Measurements from ENCODE around the gene PLEKHG2. TPM values are rescaled to one million over a fixed set of nuclear protein-coding genes. Genes with fewer than 3 reads are reported as not detected.
A peak's percentile ranks its signal among the peaks of the same experiment; 100 is the strongest.

The PLEKHG2 gene
- total RNA-seq, 1 donor from 2014 or later = 11.6 TPM

- intact Hi-C loops (cut with micrococcal nuclease) = no loop called here
- ATAC-seq (no peak), DNase-seq (no peak)
Measured at GRCh38 chr19:39413911-39414608, 1.6 kb downstream of the PLEKHG2 start.

DNA sequence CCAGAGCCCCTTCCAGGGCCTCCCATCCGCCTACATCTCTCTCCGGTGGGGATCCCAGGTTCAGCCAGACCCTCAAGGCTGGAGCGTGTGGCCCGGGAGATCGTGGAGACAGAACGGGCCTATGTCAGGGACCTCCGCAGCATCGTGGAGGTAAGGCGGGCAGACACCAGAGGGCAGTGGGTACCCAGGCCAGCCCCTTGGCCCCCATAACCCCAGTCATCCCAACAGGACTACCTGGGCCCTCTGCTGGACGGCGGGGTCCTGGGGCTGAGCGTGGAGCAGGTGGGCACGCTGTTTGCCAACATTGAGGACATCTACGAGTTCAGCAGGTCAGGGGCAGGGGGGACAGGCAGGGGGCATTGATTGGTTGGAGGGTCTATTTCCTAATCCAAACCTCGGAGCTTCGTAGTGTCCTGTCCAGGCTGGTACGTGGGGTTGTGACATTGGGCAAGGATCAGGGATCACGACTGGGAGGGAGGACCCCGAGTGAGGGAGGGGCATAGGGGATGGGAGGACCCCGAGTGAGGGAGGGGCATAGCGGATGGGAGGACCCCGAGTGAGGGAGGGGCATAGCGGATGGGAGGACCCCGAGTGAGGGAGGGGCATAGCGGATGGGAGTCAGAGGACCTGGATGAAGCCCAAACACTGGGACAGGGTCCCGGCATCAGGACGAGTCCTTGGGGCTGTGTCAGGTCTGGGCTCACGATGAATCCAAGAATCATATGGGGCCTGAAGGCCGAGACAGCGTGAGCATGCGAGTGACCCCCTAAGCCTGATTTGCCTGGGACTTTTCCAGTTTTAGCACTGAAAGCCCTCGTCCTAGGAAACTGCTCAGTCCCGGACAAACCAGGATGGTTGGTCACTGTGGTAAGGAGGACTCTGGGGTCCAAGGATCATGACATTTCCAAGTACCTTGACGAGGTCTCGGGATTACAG is 2.9 kb downstream of the PLEKHG2 start:
- intact Hi-C loops (cut with micrococcal nuclease) = no loop called here
- ATAC-seq (no peak), DNase-seq (no peak)

DNA sequence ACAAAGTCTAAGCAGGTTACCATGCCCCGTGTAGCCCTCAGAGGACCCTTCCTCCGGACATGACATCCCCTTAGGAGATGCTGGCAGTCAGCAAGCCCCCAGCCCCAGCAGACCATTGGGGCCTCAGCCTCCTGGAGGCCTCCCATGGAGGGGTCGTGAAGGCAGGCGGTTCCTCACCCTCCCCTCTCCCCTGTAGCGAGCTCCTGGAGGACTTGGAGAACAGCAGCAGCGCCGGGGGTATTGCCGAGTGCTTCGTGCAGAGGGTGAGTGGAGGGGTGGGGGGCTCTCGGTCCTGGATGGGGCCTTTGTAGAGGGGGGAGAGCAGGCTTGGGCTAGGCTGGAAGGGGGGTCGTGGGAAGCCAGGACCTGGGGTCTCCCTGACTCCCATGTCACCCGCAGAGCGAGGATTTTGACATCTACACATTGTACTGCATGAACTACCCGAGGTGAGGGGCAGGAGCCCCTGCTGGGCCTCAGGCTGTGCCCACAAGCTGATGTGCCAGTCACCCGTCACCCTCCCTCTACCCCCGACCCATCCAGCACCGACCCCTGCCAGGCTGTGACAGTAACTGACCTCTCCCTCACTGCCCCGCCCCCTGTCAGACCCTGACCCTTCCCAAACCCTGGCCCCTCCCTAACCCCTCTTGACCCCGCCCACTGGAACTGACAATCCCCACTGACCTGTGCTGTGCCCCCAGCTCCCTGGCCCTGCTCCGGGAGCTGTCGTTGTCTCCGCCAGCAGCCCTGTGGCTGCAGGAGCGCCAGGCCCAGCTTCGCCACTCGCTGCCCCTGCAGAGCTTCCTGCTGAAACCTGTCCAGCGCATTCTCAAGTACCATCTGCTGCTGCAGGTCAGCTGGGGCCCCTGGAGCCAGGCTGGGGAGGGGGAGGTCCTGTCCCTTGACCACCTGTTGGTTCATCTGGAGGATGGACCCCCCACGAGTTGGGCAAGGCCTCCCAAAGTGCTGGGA is 4.0 kb downstream of the PLEKHG2 start:
- intact Hi-C loops (cut with micrococcal nuclease) = no loop called here
- no peak for DNase-seq
- ATAC-seq = no peak

DNA sequence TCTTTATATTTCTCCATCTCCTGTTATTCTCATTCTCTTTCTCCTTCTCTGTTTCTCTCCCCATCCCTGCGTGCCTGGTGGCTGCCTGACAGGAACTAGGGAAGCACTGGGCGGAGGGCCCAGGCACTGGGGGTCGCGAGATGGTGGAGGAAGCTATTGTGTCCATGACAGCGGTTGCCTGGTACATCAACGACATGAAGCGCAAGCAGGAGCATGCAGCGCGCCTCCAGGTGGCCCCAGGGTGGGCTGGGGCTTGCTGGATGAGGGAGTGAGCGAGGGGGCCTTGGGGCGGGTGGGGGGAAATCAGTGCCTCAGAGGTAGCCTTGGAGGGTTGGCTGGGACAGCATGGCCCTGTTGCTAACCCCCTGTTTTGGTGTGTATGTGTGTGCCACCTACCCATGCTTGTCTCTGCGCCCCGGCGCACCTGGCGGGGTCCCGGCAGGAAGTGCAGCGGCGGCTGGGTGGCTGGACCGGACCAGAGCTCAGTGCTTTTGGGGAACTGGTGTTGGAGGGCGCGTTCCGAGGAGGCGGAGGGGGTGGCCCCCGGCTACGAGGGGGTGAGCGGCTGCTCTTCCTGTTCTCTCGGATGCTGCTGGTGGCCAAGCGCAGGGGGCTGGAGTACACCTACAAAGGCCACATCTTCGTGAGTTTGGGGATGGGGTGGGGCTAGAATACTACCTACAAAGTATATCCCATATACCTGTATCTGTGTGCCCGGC is 5.2 kb downstream of the PLEKHG2 start:
- DNase-seq (no peak), ATAC-seq (no peak)
- intact Hi-C loops (cut with micrococcal nuclease) = no loop called here

DNA sequence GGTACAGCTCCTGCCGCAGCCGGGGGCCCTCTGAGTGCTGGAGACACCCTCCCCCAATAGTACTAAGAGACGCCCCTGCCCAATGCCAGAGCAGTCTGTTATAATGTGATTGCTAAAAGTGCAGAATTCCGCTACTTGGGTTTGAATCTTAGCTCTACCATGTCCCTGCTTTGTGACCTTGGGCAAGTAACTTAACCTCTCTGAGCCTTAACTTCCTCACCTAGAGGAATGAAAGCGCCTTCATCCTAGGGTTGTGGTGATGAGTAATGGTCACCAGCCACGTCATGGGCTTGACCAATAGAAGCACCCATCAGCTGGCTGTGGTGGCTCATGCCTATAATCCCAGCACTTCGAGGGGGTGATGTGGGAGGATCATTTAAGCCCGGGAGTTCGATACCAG is 6.5 kb downstream of the PLEKHG2 start:
- DNase-seq (no peak), ATAC-seq (no peak)
- intact Hi-C loops (cut with micrococcal nuclease) = no loop called here

DNA sequence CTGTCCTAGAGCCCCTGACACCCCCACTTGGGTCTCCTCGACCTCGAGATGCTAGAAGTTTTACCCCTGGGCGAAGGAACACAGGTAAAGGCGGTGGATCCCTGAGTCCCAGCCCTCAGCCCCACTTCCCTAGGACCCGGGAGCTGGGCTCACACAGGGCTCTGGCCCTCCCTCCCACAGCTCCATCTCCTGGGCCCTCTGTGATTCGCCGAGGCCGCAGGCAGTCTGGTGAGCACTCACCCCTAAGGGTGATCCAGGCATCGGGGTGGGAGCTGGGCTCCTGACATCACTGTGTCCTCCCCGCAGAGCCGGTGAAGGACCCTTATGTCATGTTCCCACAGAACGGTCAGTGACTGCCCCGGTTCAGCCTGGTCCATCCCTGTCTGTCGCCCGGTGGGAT is 8.3 kb downstream of the PLEKHG2 start:
- DNase-seq (no peak), ATAC-seq (no peak)
- intact Hi-C loops (cut with micrococcal nuclease) = no loop called here

DNA sequence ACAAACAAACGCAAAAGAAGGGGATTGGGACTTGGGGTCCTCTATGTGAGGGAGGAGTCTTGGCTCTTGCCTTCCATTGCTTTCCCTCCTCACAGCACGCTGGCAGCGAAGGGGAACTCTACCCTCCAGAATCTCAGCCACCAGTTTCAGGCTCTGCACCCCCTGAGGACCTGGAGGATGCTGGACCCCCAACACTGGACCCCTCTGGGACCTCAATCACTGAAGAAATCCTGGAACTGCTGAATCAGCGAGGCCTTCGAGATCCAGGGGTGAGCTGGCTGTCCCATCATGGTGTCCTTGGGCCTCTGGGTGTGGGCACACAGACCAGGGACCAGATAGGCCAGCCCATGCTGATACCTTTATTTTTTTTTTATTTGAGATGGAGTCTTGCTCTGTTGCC is 9.6 kb downstream of the PLEKHG2 start:
- intact Hi-C loops (cut with micrococcal nuclease) = no loop called here
- no peak for ATAC-seq
- no peak for DNase-seq

GRCh38 chr19:39423258-39424086 is 11.0 kb downstream of the PLEKHG2 start:
- intact Hi-C loops (cut with micrococcal nuclease) = no loop called here
- ATAC-seq (no peak), DNase-seq (no peak)

- ATAC-seq = no peak
- DNase-seq = no peak
- intact Hi-C loops (cut with micrococcal nuclease) = no loop called here
Measured at GRCh38 chr19:39424934-39425333, 12.5 kb downstream of the PLEKHG2 start.

DNA sequence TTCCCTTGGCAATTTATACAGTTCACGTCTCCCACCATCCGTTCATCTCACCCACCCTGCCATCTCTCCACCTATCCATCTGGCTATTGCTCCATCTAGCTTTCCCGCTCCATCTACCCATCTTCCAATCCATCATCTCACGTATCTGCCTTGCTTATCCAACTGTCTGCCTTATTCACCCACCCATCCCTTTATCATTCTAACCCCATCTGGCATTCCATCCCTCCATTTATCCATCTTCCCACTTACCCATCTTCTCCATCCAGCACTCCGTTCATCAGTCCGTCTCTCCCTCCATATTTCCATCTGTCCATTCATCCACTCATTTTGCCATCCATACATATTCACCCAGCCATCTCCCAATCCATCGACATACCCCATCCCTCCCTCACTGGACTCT is 13.3 kb downstream of the PLEKHG2 start:
- DNase-seq (no peak), ATAC-seq (no peak)
- intact Hi-C loops (cut with micrococcal nuclease) = no loop called here

GRCh38 chr19:39426170-39426569 is 13.7 kb downstream of the PLEKHG2 start:
- no peak for DNase-seq
- no peak for ATAC-seq
- intact Hi-C loops (cut with micrococcal nuclease) = no loop called here

DNA sequence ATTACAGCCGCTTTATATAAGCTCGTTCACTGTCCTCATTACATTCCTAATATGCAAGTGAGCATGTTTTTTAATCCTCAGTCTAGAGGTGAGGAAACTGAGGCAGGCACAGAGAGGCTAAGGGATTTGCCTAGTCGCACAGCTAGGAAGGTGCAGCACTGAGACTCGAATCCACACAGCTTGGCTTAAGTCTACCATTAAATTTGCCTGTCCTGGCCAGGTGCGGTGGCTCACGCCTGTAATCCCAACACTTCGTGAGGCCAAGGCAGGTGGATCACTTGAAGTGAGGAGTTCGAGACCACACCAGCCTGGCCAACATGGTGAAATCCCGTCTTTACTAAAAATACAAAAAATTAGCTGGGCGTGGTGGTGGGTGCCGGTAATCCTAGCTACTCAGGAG is 15.2 kb downstream of the PLEKHG2 start:
- ATAC-seq (no peak), DNase-seq (no peak)
- intact Hi-C loops (cut with micrococcal nuclease) = no loop called here

DNA sequence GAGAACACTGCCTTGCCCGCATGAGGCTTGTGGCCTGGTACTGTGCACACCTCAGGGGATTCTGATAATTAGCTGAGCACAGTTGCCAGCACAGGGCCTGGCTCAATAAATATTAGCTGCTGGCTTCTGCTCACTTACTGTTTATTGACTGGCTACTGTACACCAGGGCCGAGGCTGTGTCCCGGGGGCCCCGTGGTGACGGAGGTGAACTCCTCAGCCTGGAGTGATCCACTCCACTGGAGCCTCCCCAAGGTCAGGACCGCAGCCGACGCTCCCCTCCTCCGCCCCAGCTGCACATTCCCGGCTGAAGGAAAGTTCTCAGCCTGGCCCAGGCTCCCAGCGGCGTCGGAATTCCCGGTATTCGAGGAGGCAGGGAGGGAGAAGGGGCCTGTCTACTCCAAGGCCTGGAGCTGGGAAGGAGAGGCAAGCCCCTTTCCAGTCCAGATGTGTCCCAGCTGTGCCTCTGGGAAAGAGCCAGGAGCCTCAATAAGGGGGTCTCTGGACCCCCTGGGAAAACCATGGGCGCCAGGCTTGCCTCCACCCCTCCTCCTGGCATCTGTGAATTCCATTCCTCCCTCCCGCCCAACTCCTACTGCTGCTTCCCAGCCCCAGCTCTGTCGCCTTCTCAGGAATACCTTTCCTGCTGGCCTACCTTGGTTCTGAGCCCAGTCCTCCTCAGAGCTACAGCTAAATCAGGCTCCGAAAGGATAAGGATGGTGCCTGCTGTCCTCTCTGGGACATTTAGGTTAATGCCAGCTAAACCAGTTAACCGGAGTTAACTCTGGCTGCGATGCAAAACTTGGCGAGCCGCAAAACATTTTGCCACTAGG is 16.0 kb downstream of the PLEKHG2 start:
- peak; percentile 89 for ATAC-seq
- peak; percentile 82 for DNase-seq
- intact Hi-C loops (cut with micrococcal nuclease) = no loop called here

DNA sequence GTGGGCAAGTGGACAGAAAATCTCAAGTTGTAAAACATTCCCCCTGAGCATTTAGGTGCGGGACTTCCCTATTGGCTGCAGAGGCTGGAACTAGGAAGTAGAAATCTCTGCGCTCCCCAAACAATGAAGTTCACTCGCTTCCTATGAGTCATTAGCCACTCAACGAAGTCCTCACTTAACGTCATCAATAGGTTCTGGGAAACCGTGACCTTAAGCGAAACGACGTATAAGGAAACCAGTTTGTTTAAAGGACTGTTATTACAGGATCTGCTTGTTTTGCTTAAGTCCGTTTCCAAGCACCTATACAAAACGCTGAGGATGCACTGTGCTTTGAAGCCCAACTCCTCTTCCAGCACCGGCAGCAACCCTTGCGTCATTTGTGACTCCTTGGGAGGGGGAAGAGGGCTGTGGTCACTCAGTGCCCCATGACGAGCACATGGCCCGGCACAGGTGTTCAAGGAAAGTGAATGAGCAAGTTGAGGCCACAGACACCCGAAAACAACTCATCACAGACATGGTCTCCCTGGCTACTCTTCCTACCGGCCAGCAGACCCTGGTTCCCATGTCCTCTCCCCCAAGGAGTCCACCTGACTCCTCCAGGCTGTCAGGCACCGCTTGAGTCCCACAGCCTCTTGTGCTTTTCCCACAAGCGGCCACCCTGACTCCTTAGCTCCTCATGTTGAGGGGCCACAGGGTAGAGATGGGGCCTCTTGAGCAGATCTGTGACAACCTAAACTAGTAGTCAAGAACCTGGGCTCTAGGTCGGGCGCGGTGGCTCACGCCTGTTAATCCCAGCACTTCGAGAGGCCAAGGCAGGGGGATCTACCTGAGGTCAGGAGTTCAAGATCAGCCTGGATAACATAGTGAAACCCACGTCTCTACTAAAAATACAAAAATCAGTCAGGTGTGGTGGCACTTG is 18.5 kb downstream of the PLEKHG2 start:
- intact Hi-C loops (cut with micrococcal nuclease) = no loop called here
- no peak for ATAC-seq
- DNase-seq = no peak

- ATAC-seq = no peak
- DNase-seq = no peak
- intact Hi-C loops (cut with micrococcal nuclease) = no loop called here
Measured at GRCh38 chr19:39432677-39433025, 20.2 kb downstream of the PLEKHG2 start.

DNA sequence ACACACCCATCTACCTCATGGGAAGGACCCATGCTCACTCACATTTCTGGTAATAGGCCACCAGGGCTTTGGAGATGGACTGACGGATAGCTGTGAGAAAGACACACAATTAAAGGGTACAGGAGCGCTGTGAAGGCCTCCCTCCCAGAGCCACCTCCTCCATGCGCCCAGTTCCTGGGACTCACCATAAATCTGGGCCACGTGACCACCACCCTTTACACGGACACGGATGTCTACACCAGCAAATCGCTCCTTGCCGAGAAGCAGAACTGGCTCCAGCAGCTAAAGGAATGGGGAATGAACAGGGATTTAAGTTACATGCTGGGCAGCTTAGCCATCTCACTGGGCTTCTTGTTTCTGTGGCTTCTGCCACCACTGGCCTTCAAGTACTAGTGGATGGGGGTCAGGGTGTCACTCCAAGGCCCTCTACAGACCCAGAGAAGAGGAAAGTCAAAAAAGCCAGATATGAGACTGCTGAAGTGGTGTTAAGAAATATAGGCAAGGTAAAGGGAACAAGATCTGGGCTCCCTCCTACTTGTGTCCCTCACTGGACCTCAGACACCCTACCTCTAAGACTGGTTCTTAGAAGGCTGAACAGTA is 21.1 kb downstream of the PLEKHG2 start:
- DNase-seq (no peak), ATAC-seq (no peak)
- intact Hi-C loops (cut with micrococcal nuclease) = no loop called here
